Lung (tissue), 12 donors: ENCODE results near the gene C17orf50. TPM values are rescaled to one million over a fixed set of nuclear protein-coding genes. Genes with fewer than 3 reads are reported as not detected.
A peak's percentile ranks its signal among the peaks of the same experiment; 100 is the strongest.

Experiments
- ATAC-seq: fragments of 200-7000 bp; cut with Tn5 transposase; one replicate; pipeline ENCODE4 v1.9.1; 2020; ENCODE audit warnings: moderate number of reproducible peaks; ENCODE audit not compliant: insufficient read depth, low FRiP score
- DNase-seq, 3 donors: peaks; one replicate each; pipeline ENCODE4 v3.0.0-alpha.2; 2013 to 2017
- H3K27ac ChIP-seq, 2 donors: one replicate each; pipeline ENCODE4 v1.5.1; 2013; ENCODE audit warnings: mild to moderate bottlenecking in 2 of 2, moderate library complexity in 2 of 2, control low read depth in 1 of 2, inconsistent platforms in 1 of 2, low read depth in 1 of 2, low read length in 1 of 2
- H3K27me3 ChIP-seq, 3 donors: one replicate each; pipeline ENCODE4 v1.5.1; 2013; ENCODE audit warnings: low read length in 2 of 3; ENCODE audit not compliant: control insufficient read depth in 3 of 3, insufficient read depth in 3 of 3
- H3K36me3 ChIP-seq, 4 donors: one replicate each; pipeline ENCODE4 v1.5.1; 2013; ENCODE audit warnings: low read length in 4 of 4, mild to moderate bottlenecking in 1 of 4, moderate library complexity in 1 of 4; ENCODE audit not compliant: control insufficient read depth in 4 of 4, insufficient read depth in 4 of 4
- H3K4me1 ChIP-seq, 5 donors: one replicate each; pipeline ENCODE4 v1.5.1; 2013; ENCODE audit warnings: low read length in 5 of 5, mild to moderate bottlenecking in 2 of 5, moderate library complexity in 1 of 5; ENCODE audit not compliant: control insufficient read depth in 5 of 5, insufficient read depth in 5 of 5
- H3K4me3 ChIP-seq: one replicate; pipeline ENCODE4 v1.5.1; 2013; ENCODE audit warnings: mild to moderate bottlenecking, control low read depth, moderate library complexity
- H3K9ac ChIP-seq, 2 donors: one replicate each; pipeline ENCODE4 v1.5.1; 2013; ENCODE audit warnings: low read length in 2 of 2, control low read depth in 1 of 2; ENCODE audit not compliant: insufficient read depth in 1 of 2
- H3K9me3 ChIP-seq, 4 donors: one replicate each; pipeline ENCODE4 v1.5.1; 2013; ENCODE audit warnings: low read length in 3 of 4, mild to moderate bottlenecking in 1 of 4, moderate library complexity in 1 of 4; ENCODE audit not compliant: control insufficient read depth in 4 of 4, insufficient read depth in 3 of 4
- CTCF ChIP-seq: IDR thresholded peaks from 2 replicates; pipeline ENCODE4 v1.5.1; 2012; ENCODE audit warnings: mild to moderate bottlenecking; ENCODE audit errors: control extremely low read depth, extremely low read depth
- WGBS, 2 donors: extraction: QIAGEN DNeasy Blood & Tissue Kit; methylation state at CpG; one replicate each; pipeline ENCODE4 v1.1.7; 2013; 5-methylcytosine and 5-hydroxymethylcytosine counted together
- polyA plus RNA-seq, 2 donors: library from polyadenylated mRNA; stranded (reverse); fragments of 200-250 nt; gene quantifications; one replicate each; pipeline ENCODE4 v1.2.1, GENCODE V29; 2013
- total RNA-seq, 2 donors: library from RNA; depleted of rRNA in 1 of 2; stranded (reverse); fragments of >200 nt in 1 of 2; gene quantifications; one replicate each; pipeline ENCODE4 v1.2.1, GENCODE V29; 2014 to 2021
- donor health status: control.
- donor health status: control.
- donor health status: Bipolar disorder and iron deficiency.
- donor health status: healthy.
- donor health status: DM: yes; HTN: yes; CAD: no.

C17orf50 gene
- total and polyA plus RNA-seq, 4 donors = 0.18 to 0.40 (median 0.26) TPM; not detected in 1

- Histone ChIP-seq H3K4me3 (no peak within 1 kb of the TSS), H3K9me3 (no peaks in the 10 kb centered on the region), H3K36me3 (no peaks in the 10 kb centered on the region), H3K27me3 (peaks cover 0 to 21% (median 20%) of the 10 kb centered on the region in 3 donors), H3K4me1 (peaks cover 0 to 10% (median 0%) of the 10 kb centered on the region in 5 donors), H3K9ac (no peak within 1 kb of the TSS), H3K27ac (no peak within 1 kb of the TSS)
- 39 to 51% methylated on average over 9 of the region's 9 CpGs for WGBS, 2 donors
- TF ChIP-seq CTCF = no peak
- DNase-seq (peak in 1 of 3 donors; percentile 14), ATAC-seq (no peak)
Measured at GRCh38 chr17:35752945-35753764, 7.5 kb upstream of the C17orf50 start, which contains the start of gene GAS2L2. Gene GAS2L2, minus strand, starts transcription at chr17:35753239. Its CDS starts 389 bp downstream, at chr17:35752850.

- no peak for TF ChIP-seq CTCF
Measured at GRCh38 chr17:35757243-35757642, 3.4 kb upstream of the C17orf50 start.

GRCh38 chr17:35761601-35762000 lies 914 bp downstream of the C17orf50 start:
- 83 to 91% methylated on average over 5 of the region's 5 CpGs for WGBS, 2 donors
- H3K9ac ChIP-seq = no peak overlapping the region
- ATAC-seq (no peak), DNase-seq (no peak)
- no peak for TF ChIP-seq CTCF
- H3K4me1 ChIP-seq = peaks cover 0 to 15% (median 0%) of the 10 kb centered on the region in 5 donors
- no peak overlapping the region for H3K27ac ChIP-seq
- H3K9me3 ChIP-seq = no peaks in the 10 kb centered on the region
- H3K36me3 ChIP-seq = no peaks in the 10 kb centered on the region
- no peak overlapping the region for H3K4me3 ChIP-seq
- H3K27me3 ChIP-seq = no peaks in the 10 kb centered on the region

More at GRCh38 chr17:35757243-35757642, 3.4 kb upstream of the C17orf50 start:
- Histone ChIP-seq H3K4me3 (no peak overlapping the region), H3K27ac (no peak overlapping the region), H3K36me3 (no peaks in the 10 kb centered on the region), H3K9ac (no peak overlapping the region), H3K27me3 (no peaks in the 10 kb centered on the region), H3K4me1 (peaks cover 0 to 7% (median 0%) of the 10 kb centered on the region in 5 donors), H3K9me3 (no peaks in the 10 kb centered on the region)
- ATAC-seq (no peak), DNase-seq (no peak)

GRCh38 chr17:35763767-35764122 lies 3.1 kb downstream of the C17orf50 start:
- H3K4me1 ChIP-seq = peaks cover 0 to 15% (median 0%) of the 10 kb centered on the region in 5 donors
- no peak for TF ChIP-seq CTCF
- DNase-seq = no peak
- WGBS, 2 donors = 30 to 33% methylated on average over 17 of the region's 17 CpGs
- H3K36me3 ChIP-seq = no peaks in the 10 kb centered on the region
- no peak overlapping the region for H3K27ac ChIP-seq
- no peak overlapping the region for H3K4me3 ChIP-seq
- no peaks in the 10 kb centered on the region for H3K27me3 ChIP-seq
- ATAC-seq = no peak
- H3K9me3 ChIP-seq = no peaks in the 10 kb centered on the region
- no peak overlapping the region for H3K9ac ChIP-seq
